ENCODE measurements around the gene SUGCT. TPM values are rescaled to one million over a fixed set of nuclear protein-coding genes. Genes with fewer than 3 reads are reported as not detected.

SUGCT gene
- total and polyA plus RNA-seq, 9 of the 15 experiments (the other 6 are each of a cell fraction or from before 2014, with no cell fraction given), result 0.58 to 2.5 (median 1.4) TPM

- CTCF ChIA-PET (ENCODE audit: low intra/inter-chr PET ratio), result no interaction called here
- no peaks in the 10 kb centered on the region for H3K79me2 ChIP-seq (ENCODE audit: control insufficient read depth, insufficient read depth, low read length)
- no peaks in the 10 kb centered on the region for H3K9me3 ChIP-seq (replicated peaks; ENCODE audit: control insufficient read depth, insufficient read depth, low read depth, low read length)
- H3K4me3 ChIP-seq, result no peak overlapping the region
- FAIRE-seq (no peak), DNase-seq (ENCODE audit: extremely low read depth in 1 of 4, low spot score in 3 of 4) (no peak), ATAC-seq (no peak)
- WGBS (ENCODE audit: insufficient coverage, low coverage, missing lambda C conversion rate), result under 1% methylated on average over 15 of the region's 15 CpGs
- intact Hi-C loops (cut with micrococcal nuclease) (no loop called here), in situ Hi-C loops (cut with MboI) (no loop called here)
- H3K36me3 ChIP-seq (ENCODE audit: control insufficient read depth, insufficient read depth, low read length), result no peaks in the 10 kb centered on the region
- H3K4me1 ChIP-seq (replicated peaks in 1 of 2; ENCODE audit: control insufficient read depth in 2 of 2, insufficient read depth in 2 of 2, low read length in 2 of 2), result no peaks in the 10 kb centered on the region
- no peaks in the 10 kb centered on the region for H3K9me1 ChIP-seq (ENCODE audit: control insufficient read depth, insufficient read depth, low read length)
- BruUV-seq (replicated peaks), result no TSS peak
- no peak overlapping the region for H2AFZ ChIP-seq (ENCODE audit: low read depth, low read length)
- H4K20me1 ChIP-seq (replicated peaks; ENCODE audit: control insufficient read depth, insufficient read depth, low read length), result no peaks in the 10 kb centered on the region
- H3K4me2 ChIP-seq (ENCODE audit: insufficient read depth, low read length), result no peak overlapping the region
- no peaks in the 10 kb centered on the region for H3K27me3 ChIP-seq (ENCODE audit: control insufficient read depth in 2 of 2, insufficient read depth in 2 of 2, low read length in 2 of 2)
- H3K9ac ChIP-seq (ENCODE audit: insufficient read depth in 1 of 2, low read depth in 2 of 2, low read length in 2 of 2), result no peak overlapping the region
- POLR2A ChIA-PET, result no interaction called here
- no peak overlapping the region for H3K27ac ChIP-seq (ENCODE audit: extremely low read depth, low read depth, low read length)
- no peak for TF ChIP-seq ZNF707 (CRISPR knock-in tag; conservative IDR thresholded peaks at IDR 0.05)
- no peak for TF ChIP-seq SAFB2 (IDR thresholded peaks at IDR 0.05; ENCODE audit: borderline replicate concordance, low read depth, low read length, severe bottlenecking)
- TF ChIP-seq ATF3 (IDR thresholded peaks at IDR 0.05), result no peak
- TF ChIP-seq ATF3 (CRISPR knock-in tag; conservative IDR thresholded peaks at IDR 0.05), result no peak
- no peak for TF ChIP-seq SRSF9 (IDR thresholded peaks at IDR 0.05; ENCODE audit: borderline replicate concordance, low read depth, low read length)
- TF ChIP-seq HBP1 (CRISPR knock-in tag; IDR thresholded peaks at IDR 0.05), result no peak
- no peak for TF ChIP-seq ASH1L (IDR thresholded peaks at IDR 0.05; ENCODE audit: borderline replicate concordance, low read depth, partially characterized antibody)
- TF ChIP-seq ZNF589 (CRISPR knock-in tag; IDR thresholded peaks at IDR 0.05; ENCODE audit: low read depth), result no peak
- TF ChIP-seq NFXL1 (CRISPR knock-in tag; IDR thresholded peaks at IDR 0.05), result no peak
- TF ChIP-seq NCOA6 (IDR thresholded peaks at IDR 0.05), result no peak
- no peak for TF ChIP-seq POLR2H (tag; IDR thresholded peaks at IDR 0.05; ENCODE audit: low read depth)
- no peak for TF ChIP-seq ZBTB11 (CRISPR knock-in tag; IDR thresholded peaks at IDR 0.05)
- no peak for TF ChIP-seq YY1 (IDR thresholded peaks at IDR 0.05; ENCODE audit: borderline replicate concordance in 1 of 3, control insufficient read depth in 1 of 3, extremely low read depth in 1 of 3, insufficient read depth in 3 of 3, insufficient read length in 1 of 3, insufficient replicate concordance in 2 of 3, low read depth in 1 of 3, low read length in 2 of 3)
- TF ChIP-seq NCOR1 (IDR thresholded peaks at IDR 0.05), result no peak
- TF ChIP-seq HIVEP1 (CRISPR knock-in tag; IDR thresholded peaks at IDR 0.05), result no peak
- TF ChIP-seq PPARD (CRISPR knock-in tag; IDR thresholded peaks at IDR 0.05), result no peak
Observed at GRCh38 chr7:40859965-40860543, 725.2 kb downstream of the SUGCT start.

All from K562 (cell line).